ENCODE results near the gene SIX2. TPM values are rescaled to one million over a fixed set of nuclear protein-coding genes. Genes with fewer than 3 reads are reported as not detected.

SIX2 gene
- total RNA-seq, 1 donor from 2014 or later: 7.4 TPM

GRCh38 chr2:45000341-45000901 lies 8.8 kb downstream of the SIX2 start:
- Histone ChIP-seq H2AFZ (ENCODE audit: low read depth, low read length) (peak overlapping the region; percentile 87), H4K20me1 (ENCODE audit: insufficient read depth, low read length) (peaks cover 5% of the 10 kb centered on the region), H3K9ac (ENCODE audit: low read length) (no peak overlapping the region), H3K4me1 (ENCODE audit: insufficient read depth, low read length) (peaks cover 8% of the 10 kb centered on the region), H3K4me2 (ENCODE audit: low read length) (peak overlapping the region; percentile 81), H3K79me2 (ENCODE audit: insufficient read depth, low read length) (no peaks in the 10 kb centered on the region), H3K9me3 (ENCODE audit: insufficient read depth, low read depth, low read length) (no peaks in the 10 kb centered on the region), H3K36me3 (ENCODE audit: insufficient read depth, low read length) (no peaks in the 10 kb centered on the region), H3K27me3 (ENCODE audit: insufficient read depth, low read length) (peaks cover 95% of the 10 kb centered on the region), H3K27ac (ENCODE audit: low read depth, low read length) (no peak overlapping the region), H3K4me3 (ENCODE audit: insufficient read depth, low read depth, low read length) (no peak overlapping the region)
- peaks cover 6% of the 10 kb centered on the region for H3K36me3 Mint-ChIP-seq (ENCODE audit: low read depth, unreplicated experiment)
- DNase-seq (ENCODE audit: low read depth) (no peak), FAIRE-seq (no peak)
- H3K27me3 Mint-ChIP-seq (ENCODE audit: low read depth, unreplicated experiment): peaks cover 87% of the 10 kb centered on the region
- no peak for TF ChIP-seq CTCF (IDR thresholded peaks at IDR 0.05; ENCODE audit: insufficient read depth, low read depth, low read length)
- TF ChIP-seq EZH2 (IDR thresholded peaks at IDR 0.05; ENCODE audit: insufficient read depth, low read length): peak; percentile 82
- H3K4me1 Mint-ChIP-seq (ENCODE audit: low read depth, unreplicated experiment): peaks cover 6% of the 10 kb centered on the region
- peaks cover 2% of the 10 kb centered on the region for H3K9me3 Mint-ChIP-seq (ENCODE audit: unreplicated experiment)
- H3K27ac Mint-ChIP-seq (ENCODE audit: unreplicated experiment): no peak overlapping the region
- H3K4me3 Mint-ChIP-seq (ENCODE audit: unreplicated experiment): no peak overlapping the region

GRCh38 chr2:44999540-44999939 lies 9.7 kb downstream of the SIX2 start:
- Histone ChIP-seq H3K9ac (ENCODE audit: low read length) (no peak overlapping the region), H3K9me3 (ENCODE audit: insufficient read depth, low read depth, low read length) (no peaks in the 10 kb centered on the region), H3K79me2 (ENCODE audit: insufficient read depth, low read length) (no peaks in the 10 kb centered on the region), H3K4me1 (ENCODE audit: insufficient read depth, low read length) (peaks cover 8% of the 10 kb centered on the region), H3K36me3 (ENCODE audit: insufficient read depth, low read length) (no peaks in the 10 kb centered on the region), H3K27me3 (ENCODE audit: insufficient read depth, low read length) (peaks cover 95% of the 10 kb centered on the region), H3K4me3 (ENCODE audit: insufficient read depth, low read depth, low read length) (no peak overlapping the region), H2AFZ (ENCODE audit: low read depth, low read length) (no peak overlapping the region), H4K20me1 (ENCODE audit: insufficient read depth, low read length) (peaks cover 4% of the 10 kb centered on the region), H3K27ac (ENCODE audit: low read depth, low read length) (no peak overlapping the region), H3K4me2 (ENCODE audit: low read length) (no peak overlapping the region)
- FAIRE-seq (no peak), DNase-seq (ENCODE audit: low read depth) (no peak)
- no peak for TF ChIP-seq CTCF (IDR thresholded peaks at IDR 0.05; ENCODE audit: insufficient read depth, low read depth, low read length)
- no peak for TF ChIP-seq EZH2 (IDR thresholded peaks at IDR 0.05; ENCODE audit: insufficient read depth, low read length)
- H3K27ac Mint-ChIP-seq (ENCODE audit: unreplicated experiment): no peak overlapping the region
- H3K4me1 Mint-ChIP-seq (ENCODE audit: low read depth, unreplicated experiment): peaks cover 6% of the 10 kb centered on the region
- H3K4me3 Mint-ChIP-seq (ENCODE audit: unreplicated experiment): no peak overlapping the region
- peaks cover 2% of the 10 kb centered on the region for H3K9me3 Mint-ChIP-seq (ENCODE audit: unreplicated experiment)
- H3K36me3 Mint-ChIP-seq (ENCODE audit: low read depth, unreplicated experiment): peaks cover 6% of the 10 kb centered on the region
- H3K27me3 Mint-ChIP-seq (ENCODE audit: low read depth, unreplicated experiment): peaks cover 85% of the 10 kb centered on the region

- H3K36me3 ChIP-seq (ENCODE audit: insufficient read depth, low read length): no peaks in the 10 kb centered on the region
- H3K4me3 ChIP-seq (ENCODE audit: insufficient read depth, low read depth, low read length): no peak overlapping the region
- DNase-seq (ENCODE audit: low read depth) (no peak), FAIRE-seq (no peak)
- H3K4me2 ChIP-seq (ENCODE audit: low read length): no peak overlapping the region
- no peak overlapping the region for H3K27ac Mint-ChIP-seq (ENCODE audit: unreplicated experiment)
- H3K4me3 Mint-ChIP-seq (ENCODE audit: unreplicated experiment): no peak overlapping the region
- peaks cover 3% of the 10 kb centered on the region for H4K20me1 ChIP-seq (ENCODE audit: insufficient read depth, low read length)
- peaks cover 83% of the 10 kb centered on the region for H3K27me3 Mint-ChIP-seq (ENCODE audit: low read depth, unreplicated experiment)
- no peak overlapping the region for H2AFZ ChIP-seq (ENCODE audit: low read depth, low read length)
- H3K27me3 ChIP-seq (ENCODE audit: insufficient read depth, low read length): peaks cover 94% of the 10 kb centered on the region
- TF ChIP-seq EZH2 (IDR thresholded peaks at IDR 0.05; ENCODE audit: insufficient read depth, low read length): no peak
- peaks cover 3% of the 10 kb centered on the region for H3K36me3 Mint-ChIP-seq (ENCODE audit: low read depth, unreplicated experiment)
- H3K9me3 ChIP-seq (ENCODE audit: insufficient read depth, low read depth, low read length): no peaks in the 10 kb centered on the region
- H3K4me1 ChIP-seq (ENCODE audit: insufficient read depth, low read length): peaks cover 8% of the 10 kb centered on the region
- no peak overlapping the region for H3K9ac ChIP-seq (ENCODE audit: low read length)
- no peak overlapping the region for H3K27ac ChIP-seq (ENCODE audit: low read depth, low read length)
- peaks cover 4% of the 10 kb centered on the region for H3K9me3 Mint-ChIP-seq (ENCODE audit: unreplicated experiment)
- no peaks in the 10 kb centered on the region for H3K79me2 ChIP-seq (ENCODE audit: insufficient read depth, low read length)
- peaks cover 3% of the 10 kb centered on the region for H3K4me1 Mint-ChIP-seq (ENCODE audit: low read depth, unreplicated experiment)
Observed at GRCh38 chr2:44997963-44998362, 11.3 kb downstream of the SIX2 start.
